ENCODE measurements around the gene CCDC167.
"Not testable (repeated sequence)": the region's sequence is repeated elsewhere in the genome, so short reads cannot be mapped to it uniquely, and the experiment has no call there.

CCDC167 gene

GRCh38 chr6:37511201-37511600, 11.5 kb upstream of the CCDC167 start:
- DNase-seq (ENCODE audit: low spot score) = no peak

- no peak for DNase-seq (ENCODE audit: low spot score)
Observed at GRCh38 chr6:37507690-37508421, 8.2 kb upstream of the CCDC167 start.

- DNase-seq (ENCODE audit: low spot score) = no peak
Observed at GRCh38 chr6:37507077-37507476, 7.4 kb upstream of the CCDC167 start.

- DNase-seq (ENCODE audit: low spot score) = no peak
Observed at GRCh38 chr6:37506479-37506878, 6.8 kb upstream of the CCDC167 start.

GRCh38 chr6:37504024-37504423, 4.3 kb upstream of the CCDC167 start:
- DNase-seq (ENCODE audit: low spot score) = no peak

GRCh38 chr6:37503309-37503965, 3.7 kb upstream of the CCDC167 start:
- no peak for DNase-seq (ENCODE audit: low spot score)

- no peak for DNase-seq (ENCODE audit: low spot score)
Observed at GRCh38 chr6:37502703-37503291, 3.1 kb upstream of the CCDC167 start.

GRCh38 chr6:37501632-37502491, 2.2 kb upstream of the CCDC167 start:
- no peak for DNase-seq (ENCODE audit: low spot score)

- DNase-seq (ENCODE audit: low spot score) = not testable (repeated sequence)
Observed at GRCh38 chr6:37500904-37501303, 1.2 kb upstream of the CCDC167 start.

- no peak for DNase-seq (ENCODE audit: low spot score)
Observed at GRCh38 chr6:37500294-37500608, 558 bp upstream of the CCDC167 start.

- DNase-seq (ENCODE audit: low spot score) = no peak
Observed at GRCh38 chr6:37496951-37497885, 2.5 kb downstream of the CCDC167 start.

- no peak for DNase-seq (ENCODE audit: low spot score)
Observed at GRCh38 chr6:37495244-37495934, 4.3 kb downstream of the CCDC167 start.

GRCh38 chr6:37493661-37493995, 6.1 kb downstream of the CCDC167 start:
- no peak for DNase-seq (ENCODE audit: low spot score)

- no peak for DNase-seq (ENCODE audit: low spot score)
Observed at GRCh38 chr6:37492991-37493660, 6.6 kb downstream of the CCDC167 start.

GRCh38 chr6:37492236-37492972, 7.3 kb downstream of the CCDC167 start:
- no peak for DNase-seq (ENCODE audit: low spot score)

- no peak for DNase-seq (ENCODE audit: low spot score)
Observed at GRCh38 chr6:37491830-37492208, 7.9 kb downstream of the CCDC167 start.

- DNase-seq (ENCODE audit: low spot score) = no peak
Observed at GRCh38 chr6:37491171-37491829, 8.4 kb downstream of the CCDC167 start.

GRCh38 chr6:37490536-37491170, 9.0 kb downstream of the CCDC167 start:
- DNase-seq (ENCODE audit: low spot score) = no peak

All from RKO (cell line).